G401.6 (cell line): Measurements from ENCODE around the gene CFAP126.
A peak's percentile ranks its signal among the peaks of the same experiment; 100 is the strongest.
"Not testable (repeated sequence)": the region's sequence is repeated elsewhere in the genome, so short reads cannot be mapped to it uniquely, and the experiment has no call there.

ENCODE experiments used
- FAIRE-seq: peaks from 2 replicates; lab custom pipeline; 2012; peaks lifted over from hg19 to GRCh38; lab: Jason Lieb, UNC

Gene CFAP126

DNA sequence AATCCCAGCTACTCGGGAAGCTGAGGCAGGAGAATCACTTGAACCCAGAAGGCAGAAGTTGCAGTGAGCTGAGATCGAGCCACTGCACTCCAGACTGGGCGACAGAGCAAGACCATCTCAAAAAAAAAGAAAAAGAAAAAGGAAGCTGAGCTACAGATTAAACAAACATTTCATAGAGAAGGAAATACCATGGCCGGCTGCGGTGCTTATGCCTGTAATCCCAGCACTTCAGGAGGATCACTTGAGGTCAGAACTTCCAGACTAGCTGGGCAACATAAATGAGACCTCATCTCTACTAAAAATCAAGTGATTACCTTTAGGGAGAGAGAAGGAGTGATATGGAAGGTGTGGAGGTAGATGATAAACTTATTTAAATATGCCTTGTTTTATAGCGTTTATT is 14.0 kb upstream of the CFAP126 start:
- no peak for FAIRE-seq

DNA sequence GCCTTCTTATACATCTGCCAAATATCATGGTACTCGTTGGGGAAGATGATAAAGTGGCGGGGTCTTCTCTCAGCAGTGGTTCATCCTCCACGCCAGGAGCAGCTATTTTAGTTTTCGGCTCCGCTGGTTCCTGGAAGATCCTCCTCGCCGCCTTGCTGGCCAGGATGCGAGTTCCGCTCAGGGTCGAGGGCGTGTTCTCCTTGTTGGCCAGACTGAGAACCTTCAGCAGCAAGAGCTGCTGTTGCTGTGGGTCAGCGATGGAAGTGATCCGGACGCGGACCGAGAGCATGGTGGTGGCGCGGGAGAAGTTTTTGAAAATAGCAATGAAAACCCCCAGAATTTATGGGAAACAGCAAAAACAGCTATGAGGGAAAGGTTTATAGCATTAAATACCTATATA is 11.4 kb upstream of the CFAP126 start:
- no peak for FAIRE-seq

DNA sequence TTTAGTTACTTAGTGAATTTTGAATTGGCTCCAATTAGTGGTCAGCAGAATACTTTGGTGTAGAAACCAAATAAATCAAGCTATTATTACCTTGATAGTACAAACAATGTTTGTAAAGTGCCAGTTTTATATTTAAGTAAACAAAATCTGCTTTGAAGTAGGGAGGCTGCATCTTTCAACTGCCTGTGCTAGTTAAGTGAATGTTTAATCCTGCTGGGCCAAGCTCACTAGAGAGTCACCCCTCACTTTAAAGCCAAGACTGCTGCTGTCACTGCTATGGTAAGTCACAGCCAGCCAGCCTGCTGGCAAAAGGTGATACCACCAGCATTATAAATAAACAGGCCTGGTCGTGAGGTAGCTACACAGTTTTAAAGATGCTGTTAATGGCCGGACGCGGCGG is 10.3 kb upstream of the CFAP126 start:
- FAIRE-seq: no peak

DNA sequence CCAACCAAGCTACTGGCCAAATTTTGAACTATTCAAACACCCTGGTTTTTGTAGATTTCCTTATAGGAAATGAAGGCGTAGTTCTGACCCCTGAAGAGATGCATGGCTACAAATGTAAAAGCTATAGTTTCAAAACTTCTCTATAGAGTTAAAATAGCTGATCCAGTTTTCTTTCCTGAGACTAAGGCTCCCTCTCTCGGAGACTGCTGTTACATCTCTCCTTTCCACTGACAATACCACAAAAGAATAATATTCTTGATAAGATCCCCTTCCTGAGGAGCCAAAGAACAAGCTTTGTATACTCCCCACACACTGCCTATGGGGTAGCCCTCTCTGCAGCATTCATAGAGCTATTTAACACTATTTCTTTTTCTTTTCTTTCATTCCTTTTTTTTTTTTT is 6.7 kb upstream of the CFAP126 start:
- FAIRE-seq: peak; percentile 90

DNA sequence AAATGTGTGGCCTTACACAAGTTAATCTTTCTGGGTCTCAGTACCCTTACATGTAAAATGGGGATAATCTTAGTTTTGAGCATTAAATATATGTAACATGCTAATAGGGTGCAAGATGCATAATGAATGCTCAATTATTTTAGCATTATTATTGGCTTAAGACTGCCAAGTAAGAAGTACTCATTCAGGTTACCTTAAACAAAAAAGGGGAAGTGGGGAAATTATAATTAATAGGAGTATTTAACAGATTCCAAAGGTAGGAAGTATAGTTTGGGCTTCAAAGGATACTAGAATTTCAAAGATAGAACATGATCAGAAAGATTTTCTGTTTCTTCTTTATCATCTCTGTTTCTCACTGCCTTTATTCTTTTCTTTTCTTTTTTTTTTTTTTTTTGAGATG is 5.8 kb upstream of the CFAP126 start:
- FAIRE-seq: no peak

DNA sequence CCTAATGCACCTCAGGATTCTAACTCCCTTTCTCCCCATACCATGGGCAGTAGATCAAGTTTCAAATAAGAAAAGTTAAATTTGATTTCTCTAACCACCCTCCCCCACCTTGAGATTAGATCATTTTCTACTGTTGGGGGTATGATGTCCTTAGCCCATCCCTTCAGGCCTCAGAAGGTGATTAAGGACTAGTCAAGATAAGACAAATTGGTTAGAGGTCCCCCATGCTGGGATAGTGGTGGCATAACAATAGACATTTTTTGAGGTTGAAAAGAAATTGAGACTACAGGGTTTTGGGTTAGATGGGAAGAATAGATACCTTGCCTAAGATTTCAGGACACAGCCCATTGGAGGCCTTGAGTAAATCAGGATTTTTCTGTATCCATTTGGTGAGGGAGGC is 2.5 kb downstream of the CFAP126 start:
- no peak for FAIRE-seq

DNA sequence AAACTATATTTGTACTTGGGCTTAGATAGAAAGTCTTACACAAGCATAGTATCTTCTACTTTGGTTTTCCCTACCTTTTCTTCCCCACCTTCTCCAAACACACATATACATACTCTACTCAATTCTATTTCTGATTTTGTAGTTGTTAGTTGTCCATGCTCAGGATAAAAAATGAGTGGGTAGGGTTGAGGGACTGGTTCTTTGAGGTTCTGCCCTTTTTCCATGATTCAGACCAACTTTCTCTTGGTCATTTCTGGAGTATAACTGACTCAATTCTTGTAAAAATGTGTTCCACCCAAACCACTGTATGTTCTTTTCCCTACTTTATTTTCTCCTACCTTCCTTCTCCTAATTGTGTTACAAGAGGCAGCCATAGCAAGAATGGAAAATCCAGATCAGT is 3.3 kb downstream of the CFAP126 start:
- FAIRE-seq: no peak

DNA sequence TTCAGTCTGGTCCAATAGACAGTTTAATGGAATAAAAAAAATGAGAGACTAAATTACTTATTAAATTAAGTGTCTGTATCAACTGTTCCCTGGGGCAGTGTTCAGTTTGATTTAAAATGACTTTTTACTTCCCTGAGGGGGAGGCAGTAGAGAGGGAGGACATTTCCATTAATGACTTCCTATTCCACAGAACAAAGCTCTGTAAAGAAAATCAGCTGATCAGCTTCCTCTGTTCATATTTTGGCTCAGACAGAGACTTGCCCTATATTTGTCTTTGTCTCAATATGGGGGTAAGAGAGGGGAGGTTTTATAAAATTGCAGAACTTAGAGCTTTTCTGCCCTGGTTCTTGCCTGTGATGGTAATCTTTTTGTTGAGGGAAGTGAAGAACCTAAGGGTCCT is 8.4 kb downstream of the CFAP126 start:
- no peak for FAIRE-seq

DNA sequence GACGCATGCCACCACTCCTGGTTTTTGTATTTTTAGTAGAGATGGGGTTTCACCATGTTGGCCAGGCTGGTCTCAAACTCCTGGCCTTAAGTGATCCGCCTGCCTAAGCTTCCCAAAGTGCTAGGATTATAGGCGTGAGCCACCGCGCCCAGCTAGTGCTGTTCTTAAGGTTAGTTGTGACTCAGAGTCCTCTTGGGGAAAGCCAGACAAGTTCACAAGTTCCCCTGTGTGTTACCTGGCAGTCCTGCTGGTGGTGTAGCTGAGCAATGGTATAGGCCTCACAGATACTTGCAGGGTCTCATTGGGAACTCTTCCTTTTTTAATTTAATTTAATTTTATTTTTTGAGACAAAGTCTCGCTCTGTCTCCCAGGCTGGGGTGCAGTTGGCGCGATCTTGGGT is 10.6 kb downstream of the CFAP126 start:
- no peak for FAIRE-seq

DNA sequence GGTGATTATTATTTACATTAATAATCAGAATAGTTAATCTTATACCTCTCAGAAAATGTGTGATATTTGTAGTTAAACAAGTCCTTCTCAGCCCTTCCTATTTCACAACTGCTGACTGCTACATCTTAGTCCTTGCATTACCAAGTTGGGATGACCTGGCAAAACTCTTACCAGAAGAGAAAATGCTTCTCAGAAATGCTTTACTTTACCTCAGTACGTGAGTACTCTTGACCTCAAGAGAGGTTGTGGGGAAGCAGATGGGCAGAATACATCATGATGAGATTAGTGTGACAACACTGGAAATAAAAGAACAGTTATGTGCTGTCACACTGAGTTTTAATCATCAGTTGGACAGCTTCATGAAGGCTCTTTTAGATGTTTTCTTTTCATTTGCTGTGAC is 16.2 kb downstream of the CFAP126 start:
- no peak for FAIRE-seq

DNA sequence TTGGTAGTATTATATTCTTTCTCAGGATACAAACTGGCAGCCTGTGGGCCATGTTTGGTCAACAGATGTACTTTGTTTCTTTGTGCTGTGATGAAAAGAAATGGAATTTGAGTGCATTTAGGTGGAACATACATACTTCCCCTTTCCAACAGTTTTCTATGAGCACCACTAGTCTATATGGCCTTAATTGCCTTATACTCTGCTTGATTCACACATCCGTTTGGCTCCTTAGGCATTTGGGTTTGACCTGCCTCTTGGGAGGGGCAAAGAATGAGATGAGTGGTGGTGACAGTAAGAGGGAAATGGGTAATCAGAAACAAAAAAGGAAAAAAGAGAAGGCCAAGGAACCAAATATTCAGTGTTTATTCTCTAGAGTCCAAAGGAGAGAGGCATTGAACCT is 17.0 kb downstream of the CFAP126 start:
- FAIRE-seq: no peak

DNA sequence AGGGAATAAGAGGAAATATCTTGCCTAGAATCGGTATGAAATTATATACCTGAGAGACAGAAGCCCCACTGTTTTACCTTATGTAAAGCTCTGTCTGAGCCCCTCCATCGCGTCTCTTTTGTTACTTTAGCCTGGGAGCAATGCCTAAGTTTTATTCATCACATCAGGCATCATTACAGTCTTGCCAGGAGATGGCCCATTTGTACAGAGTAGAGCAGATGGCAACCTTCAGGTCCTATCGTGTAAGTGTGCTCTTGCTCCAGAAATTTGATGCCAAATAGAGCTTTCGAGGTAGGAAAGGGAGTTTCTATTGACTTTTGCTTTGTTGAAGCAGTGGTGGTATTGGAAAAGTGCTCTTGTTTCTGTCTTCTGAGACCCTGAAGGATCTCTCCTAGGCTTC is 24.9 kb downstream of the CFAP126 start:
- FAIRE-seq: no peak

DNA sequence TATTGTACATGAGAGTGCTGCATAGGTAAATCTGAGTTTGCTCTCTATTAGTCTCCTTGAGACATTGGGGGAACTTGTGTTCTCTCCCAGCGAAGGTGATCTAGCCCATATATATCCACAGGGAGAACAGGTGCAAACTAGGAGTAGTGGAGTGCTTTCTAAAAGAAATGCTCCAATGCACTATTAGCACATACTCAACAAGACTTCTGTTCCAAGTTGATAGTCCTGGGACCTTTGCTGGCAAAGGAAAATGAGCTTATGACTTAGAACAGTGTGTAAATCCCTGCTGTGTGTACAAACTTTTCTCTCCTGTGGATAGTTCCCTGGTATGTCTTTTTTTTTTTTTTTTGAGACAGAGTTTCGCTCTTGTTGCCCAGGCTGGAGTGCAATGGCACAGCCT is 25.5 kb downstream of the CFAP126 start:
- no peak for FAIRE-seq

DNA sequence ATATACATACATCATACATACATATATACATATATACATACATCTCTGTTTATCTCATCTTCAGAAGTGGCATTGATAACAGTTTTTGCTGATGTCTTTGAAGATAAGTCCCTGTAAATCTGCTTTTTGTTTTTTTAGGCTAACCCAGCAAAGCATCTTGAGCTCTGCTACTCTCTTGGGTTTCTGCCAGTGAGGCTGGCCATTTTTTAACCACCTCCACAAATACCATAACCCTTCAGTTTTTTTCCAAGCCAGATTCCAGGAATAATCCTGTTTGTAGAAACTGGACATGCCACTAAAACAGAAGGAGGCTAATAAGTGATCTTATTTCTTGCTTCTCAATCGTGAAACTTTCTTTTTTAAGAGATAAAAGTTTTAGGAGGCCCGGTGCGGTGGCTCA is 31.9 kb downstream of the CFAP126 start:
- FAIRE-seq: no peak

DNA sequence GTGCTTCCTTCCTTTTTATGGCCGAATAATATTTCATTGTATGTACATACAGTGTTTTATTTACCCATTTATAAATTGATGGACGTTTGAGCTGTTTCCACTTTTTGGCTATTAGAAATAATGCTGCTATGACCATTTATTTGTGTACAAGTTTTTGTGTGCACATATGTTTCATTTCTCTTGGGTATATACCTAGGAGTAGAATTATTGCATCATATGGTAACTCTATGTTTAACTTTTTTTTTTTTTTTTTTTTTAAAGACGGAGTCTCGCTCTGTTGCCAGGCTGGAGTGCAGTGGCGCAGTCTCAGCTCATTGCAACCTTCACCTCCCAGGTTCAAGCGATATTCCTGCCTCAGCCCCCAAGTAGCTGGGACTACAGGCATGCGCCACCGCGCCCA is 34.5 kb downstream of the CFAP126 start:
- no peak for FAIRE-seq

DNA sequence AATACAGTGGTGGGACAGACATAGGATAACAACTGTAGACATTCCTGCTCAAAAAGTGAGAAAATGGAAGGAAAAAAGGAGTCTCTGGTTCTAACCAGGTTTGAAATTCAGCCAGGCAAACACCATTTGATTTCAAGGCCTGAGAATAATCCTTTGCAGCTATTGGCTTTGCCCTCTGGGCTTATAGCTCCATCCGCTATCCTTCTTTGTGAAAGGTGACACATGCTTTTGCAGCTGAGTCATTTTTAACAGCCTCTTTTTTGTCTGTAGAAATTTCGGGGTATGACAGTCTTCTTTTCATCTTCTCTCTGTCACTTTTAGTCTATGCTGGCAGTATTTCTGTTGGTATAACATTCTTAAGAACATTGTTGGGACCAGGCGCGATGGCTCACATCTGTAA is 37.3 kb downstream of the CFAP126 start:
- FAIRE-seq: no peak

DNA sequence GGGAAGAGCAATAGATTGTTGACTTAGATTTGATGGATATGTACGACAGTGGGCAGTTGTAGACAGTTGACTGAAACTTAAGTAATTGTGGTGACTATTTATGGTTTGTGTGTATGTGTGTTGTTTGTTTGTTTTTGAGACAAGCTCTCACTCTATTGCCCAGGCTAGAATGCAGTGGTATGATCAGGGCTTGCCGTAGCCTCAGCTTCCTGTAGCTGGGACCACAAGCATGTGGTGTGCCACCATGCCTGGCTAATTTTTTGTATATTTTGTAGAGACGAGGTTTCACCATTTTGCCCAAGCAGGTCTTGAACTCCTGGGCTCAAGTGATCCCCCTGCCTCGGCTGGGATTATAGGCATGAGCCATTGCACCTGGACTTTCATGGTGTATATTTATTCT is 43.7 kb downstream of the CFAP126 start:
- FAIRE-seq: no peak

DNA sequence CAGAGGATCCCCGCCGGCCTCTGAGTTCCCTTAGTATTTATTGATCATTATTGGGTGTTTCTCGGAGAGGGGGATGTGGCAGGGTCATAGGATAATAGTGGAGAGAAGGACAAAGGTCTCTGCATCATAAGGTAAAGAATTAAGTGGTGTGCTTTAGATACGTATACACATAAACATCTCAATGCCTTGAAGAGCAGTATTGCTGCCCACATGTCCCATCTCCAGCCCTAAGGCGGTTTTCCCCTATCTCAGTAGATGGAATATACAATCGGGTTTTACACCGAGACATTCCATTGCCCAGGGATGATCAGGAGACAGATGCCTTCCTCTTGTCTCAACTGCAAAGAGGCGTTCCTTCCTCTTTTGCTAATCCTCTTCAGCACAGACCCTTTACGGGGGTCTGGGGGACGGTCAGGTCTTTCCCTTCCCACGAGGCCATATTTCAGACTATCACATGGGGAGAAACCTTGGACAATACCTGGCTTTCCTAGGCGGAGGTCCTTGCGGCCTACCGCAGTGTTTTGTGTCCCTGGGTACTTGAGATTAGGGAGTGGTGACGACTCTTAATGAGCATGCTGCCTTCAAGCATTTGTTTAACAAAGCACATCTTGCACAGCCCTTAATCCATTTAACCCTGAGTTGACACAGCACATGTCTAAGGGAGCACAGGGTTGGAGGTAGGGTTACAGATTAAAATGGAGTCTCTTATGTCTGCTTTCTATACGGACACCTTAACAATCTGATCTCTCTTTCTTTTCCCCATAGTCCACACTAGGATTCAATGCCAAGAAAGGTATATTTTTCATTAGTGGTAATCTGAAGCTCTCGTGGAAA is 51.6 kb downstream of the CFAP126 start:
- FAIRE-seq: not testable (repeated sequence)
